ENCODE measurements around the gene CHST11.

The CHST11 gene

DNA sequence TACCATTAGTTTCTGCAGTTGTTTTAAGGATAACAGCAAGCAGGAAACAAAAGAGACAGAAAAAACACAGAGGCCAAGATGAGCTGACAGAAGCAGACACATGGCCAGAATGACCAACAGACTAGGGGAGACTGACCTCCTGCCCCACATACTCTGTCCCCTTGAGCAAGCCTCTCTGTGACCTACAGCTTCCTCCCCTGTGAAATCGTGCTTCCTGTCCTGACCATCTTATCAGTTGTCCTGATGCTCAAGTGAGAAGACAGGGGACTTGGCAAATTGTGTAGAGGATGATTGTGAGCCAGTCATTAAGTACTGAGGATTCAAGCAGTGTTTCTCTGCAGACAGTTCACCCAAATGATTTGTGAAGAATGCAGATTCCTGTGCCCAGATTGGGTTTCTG is 272.3 kb downstream of the CHST11 start:
- Mint-ChIP-seq H3K27me3 (no peaks in the 10 kb centered on the region), H3K27ac (peak overlapping the region; percentile 15), H3K36me3 (peaks cover 21% of the 10 kb centered on the region), H3K9me3 (no peaks in the 10 kb centered on the region), H3K4me3 (no peak overlapping the region), H3K4me1 (peaks cover 36% of the 10 kb centered on the region)
- ATAC-seq = no peak

DNA sequence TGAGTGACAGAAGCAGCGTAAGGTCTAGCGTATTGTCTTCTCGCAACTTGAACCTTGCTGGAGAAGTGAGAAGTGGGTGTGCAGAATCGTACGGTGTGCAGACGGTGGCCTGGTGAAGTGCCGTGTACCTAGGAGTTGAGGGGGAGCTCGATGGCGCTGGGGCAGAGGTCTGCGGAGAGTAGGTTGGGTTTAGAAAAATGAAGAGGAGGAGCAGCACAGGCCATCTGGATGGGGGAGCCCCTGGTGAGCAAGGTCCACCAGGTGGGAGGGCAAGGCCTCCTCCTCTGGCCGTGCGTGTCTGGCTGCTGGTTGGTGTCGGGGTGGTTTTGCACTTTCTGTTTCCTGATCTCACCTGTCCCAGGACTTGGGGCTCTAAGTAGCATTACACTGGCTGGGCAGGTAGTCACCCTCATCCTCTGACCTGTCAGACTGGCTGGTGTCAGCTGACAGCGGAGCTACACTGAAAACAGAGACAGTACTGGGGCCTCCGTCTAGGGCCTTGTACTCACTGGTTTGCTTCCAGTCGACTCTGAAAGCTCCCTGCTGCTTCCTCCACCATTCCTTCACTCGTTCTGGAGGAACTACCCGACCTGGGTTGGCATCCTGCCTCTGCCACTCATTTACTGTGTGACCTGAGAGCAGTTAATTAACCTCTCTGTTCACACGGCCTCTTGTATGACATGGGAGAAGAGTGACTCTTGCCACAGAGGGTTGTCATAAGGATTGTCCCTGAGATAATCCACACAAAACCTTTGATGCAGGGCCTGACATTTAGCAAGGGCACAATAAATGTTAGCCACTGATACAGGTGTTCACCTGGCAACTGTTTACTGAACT is 273.1 kb downstream of the CHST11 start:
- no peak for ATAC-seq
- no peaks in the 10 kb centered on the region for H3K27me3 Mint-ChIP-seq
- no peaks in the 10 kb centered on the region for H3K9me3 Mint-ChIP-seq
- no peak overlapping the region for H3K27ac Mint-ChIP-seq
- peaks cover 40% of the 10 kb centered on the region for H3K4me1 Mint-ChIP-seq
- peaks cover 20% of the 10 kb centered on the region for H3K36me3 Mint-ChIP-seq
- H3K4me3 Mint-ChIP-seq = no peak overlapping the region

GRCh38 chr12:104730763-104731162 is 274.0 kb downstream of the CHST11 start:
- H3K36me3 Mint-ChIP-seq = peaks cover 23% of the 10 kb centered on the region
- no peak overlapping the region for H3K4me3 Mint-ChIP-seq
- no peaks in the 10 kb centered on the region for H3K27me3 Mint-ChIP-seq
- no peaks in the 10 kb centered on the region for H3K9me3 Mint-ChIP-seq
- ATAC-seq = no peak
- H3K27ac Mint-ChIP-seq = no peak overlapping the region
- H3K4me1 Mint-ChIP-seq = peaks cover 49% of the 10 kb centered on the region

DNA sequence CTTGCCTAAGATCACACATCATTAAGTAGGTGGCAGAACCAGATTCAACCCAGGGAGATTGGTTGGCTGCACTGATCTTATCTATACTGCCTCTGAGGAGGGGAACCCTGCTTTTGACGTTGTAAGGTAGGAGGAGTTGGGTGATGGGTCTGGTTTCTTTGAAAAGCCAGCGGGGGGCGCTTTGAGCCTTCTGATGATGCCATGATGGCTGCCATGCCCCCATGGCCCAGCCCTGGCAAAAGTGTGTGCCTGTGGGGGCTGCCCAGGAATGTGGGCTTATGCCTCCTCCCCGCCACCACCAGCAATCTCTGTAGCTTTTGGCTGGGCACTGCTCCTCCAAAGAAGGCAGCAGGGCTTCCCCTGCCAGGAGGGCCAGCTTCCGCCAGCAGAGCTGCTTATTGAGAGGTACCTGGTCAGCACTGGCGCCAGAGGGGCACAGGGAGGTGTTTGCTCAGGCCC is 277.0 kb downstream of the CHST11 start:
- H3K9me3 Mint-ChIP-seq = no peaks in the 10 kb centered on the region
- no peak overlapping the region for H3K27ac Mint-ChIP-seq
- peaks cover 68% of the 10 kb centered on the region for H3K4me1 Mint-ChIP-seq
- no peaks in the 10 kb centered on the region for H3K27me3 Mint-ChIP-seq
- peaks cover 24% of the 10 kb centered on the region for H3K36me3 Mint-ChIP-seq
- no peak overlapping the region for H3K4me3 Mint-ChIP-seq
- no peak for ATAC-seq

DNA sequence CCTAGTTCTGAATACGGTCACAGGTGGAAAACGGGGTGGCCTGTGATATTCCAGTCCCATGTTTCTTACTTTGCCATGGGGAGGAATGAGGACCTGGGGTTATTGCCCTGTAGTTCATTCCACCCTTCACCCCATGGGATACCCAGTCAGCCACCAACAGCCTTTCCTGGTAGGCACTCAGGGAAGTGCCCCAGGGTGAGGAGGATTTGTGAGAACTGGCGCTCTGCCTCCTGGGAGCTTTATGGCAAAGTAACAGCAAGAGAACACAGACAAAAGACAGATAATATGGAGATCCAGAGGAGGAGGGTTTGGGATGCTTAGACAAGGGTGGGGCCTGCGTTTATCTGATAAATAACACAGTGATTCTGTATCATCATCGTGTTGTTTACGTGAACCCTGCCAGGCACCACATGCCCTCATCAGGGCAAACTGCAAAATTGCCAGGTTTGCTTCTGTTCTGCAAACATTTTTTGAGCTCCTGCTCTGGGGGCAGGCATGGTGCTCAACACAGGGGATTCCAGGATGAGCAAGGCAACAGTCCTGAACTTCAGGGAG is 277.9 kb downstream of the CHST11 start:
- Mint-ChIP-seq H3K4me3 (no peak overlapping the region), H3K4me1 (peaks cover 70% of the 10 kb centered on the region)

DNA sequence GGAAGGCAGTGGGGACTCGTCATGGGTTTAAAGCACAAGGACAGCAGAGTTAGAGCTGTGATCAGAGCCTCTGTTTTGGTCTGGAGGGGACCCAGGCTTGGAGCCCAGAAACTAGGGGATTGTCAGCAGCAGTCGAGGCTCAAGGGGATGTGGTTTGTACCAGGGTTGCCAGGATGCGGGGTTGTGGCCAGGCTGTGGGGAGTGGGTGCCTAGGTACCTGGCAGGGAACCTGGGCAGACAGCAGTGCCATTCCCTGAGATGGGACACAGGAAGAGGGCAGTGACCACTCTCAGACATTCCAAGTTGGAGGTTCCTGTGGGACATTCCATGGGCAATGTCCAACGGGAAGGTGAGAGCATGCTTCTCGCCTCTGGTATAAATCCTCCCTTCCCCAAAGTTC is 279.1 kb downstream of the CHST11 start:
- Mint-ChIP-seq H3K4me1 (peaks cover 79% of the 10 kb centered on the region), H3K36me3 (peaks cover 12% of the 10 kb centered on the region), H3K27me3 (no peaks in the 10 kb centered on the region), H3K27ac (peak overlapping the region; percentile 76), H3K4me3 (no peak overlapping the region), H3K9me3 (no peaks in the 10 kb centered on the region)
- ATAC-seq = no peak

More for the DNA sequence above, 277.9 kb downstream of the CHST11 start:
- Mint-ChIP-seq H3K9me3 (no peaks in the 10 kb centered on the region), H3K36me3 (peaks cover 20% of the 10 kb centered on the region), H3K27me3 (no peaks in the 10 kb centered on the region), H3K27ac (peak overlapping the region; percentile 76)
- ATAC-seq = no peak

GRCh38 chr12:104736307-104736706 is 279.6 kb downstream of the CHST11 start:
- H3K9me3 Mint-ChIP-seq = no peaks in the 10 kb centered on the region
- peak overlapping the region; percentile 76 for H3K27ac Mint-ChIP-seq
- H3K27me3 Mint-ChIP-seq = no peaks in the 10 kb centered on the region
- H3K4me3 Mint-ChIP-seq = no peak overlapping the region
- peaks cover 16% of the 10 kb centered on the region for H3K36me3 Mint-ChIP-seq
- H3K4me1 Mint-ChIP-seq = peaks cover 79% of the 10 kb centered on the region
- ATAC-seq = no peak

GRCh38 chr12:104737113-104737512 is 280.4 kb downstream of the CHST11 start:
- Mint-ChIP-seq H3K9me3 (no peaks in the 10 kb centered on the region), H3K4me1 (peaks cover 87% of the 10 kb centered on the region), H3K36me3 (peaks cover 16% of the 10 kb centered on the region), H3K4me3 (no peak overlapping the region), H3K27me3 (no peaks in the 10 kb centered on the region), H3K27ac (peak overlapping the region; percentile 76)
- no peak for ATAC-seq

DNA sequence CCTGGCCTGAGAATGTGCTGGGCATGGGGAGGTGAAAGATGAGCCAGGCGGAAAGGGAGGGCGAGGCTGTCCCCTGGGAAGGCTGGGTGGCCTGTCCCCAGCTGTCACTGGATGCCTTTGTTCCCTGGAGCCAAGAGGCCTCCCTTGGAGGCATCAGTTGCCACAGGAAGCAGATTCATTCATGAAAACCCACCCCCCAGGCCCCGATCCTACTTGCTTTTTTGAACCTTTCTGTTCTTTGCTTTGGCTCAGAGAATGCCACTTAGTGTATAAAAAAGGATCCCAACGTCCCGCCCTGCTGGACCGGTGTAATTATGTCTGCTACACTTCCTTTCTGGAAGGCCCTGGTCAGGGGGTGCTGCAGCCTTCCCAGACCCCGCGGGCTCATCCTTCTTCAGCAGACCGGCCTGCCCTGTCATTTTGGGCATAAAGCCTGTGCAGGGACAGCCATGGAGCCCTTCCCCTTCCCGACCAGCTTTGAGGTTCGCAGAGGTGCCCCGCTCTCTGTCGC is 281.1 kb downstream of the CHST11 start:
- Mint-ChIP-seq H3K27me3 (no peaks in the 10 kb centered on the region), H3K36me3 (peaks cover 21% of the 10 kb centered on the region), H3K4me3 (no peak overlapping the region), H3K4me1 (peaks cover 88% of the 10 kb centered on the region), H3K27ac (peak overlapping the region; percentile 76), H3K9me3 (no peaks in the 10 kb centered on the region)
- ATAC-seq = no peak

DNA sequence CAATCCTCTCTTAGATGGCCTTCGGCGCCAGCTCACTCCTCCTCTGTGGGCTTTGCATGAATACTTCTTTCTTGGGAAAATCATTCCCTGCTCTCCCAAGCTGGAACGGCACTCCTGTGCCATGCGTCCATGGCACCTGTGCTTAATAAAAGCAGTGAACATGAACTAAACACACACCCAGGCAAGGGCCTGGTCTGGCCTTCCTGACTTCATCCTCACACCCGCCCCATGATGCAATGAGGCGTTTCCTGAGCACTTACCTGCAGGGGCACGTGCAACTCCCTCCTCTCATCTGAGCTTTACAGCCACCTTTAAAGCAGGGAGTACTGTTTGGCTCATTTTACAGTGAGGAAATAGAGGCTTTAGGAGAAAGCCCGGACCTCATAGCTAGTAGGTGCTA is 281.6 kb downstream of the CHST11 start:
- Mint-ChIP-seq H3K9me3 (no peaks in the 10 kb centered on the region), H3K27ac (peak overlapping the region; percentile 76), H3K4me3 (no peak overlapping the region), H3K4me1 (peaks cover 89% of the 10 kb centered on the region), H3K36me3 (peaks cover 23% of the 10 kb centered on the region), H3K27me3 (no peaks in the 10 kb centered on the region)
- no peak for ATAC-seq

DNA sequence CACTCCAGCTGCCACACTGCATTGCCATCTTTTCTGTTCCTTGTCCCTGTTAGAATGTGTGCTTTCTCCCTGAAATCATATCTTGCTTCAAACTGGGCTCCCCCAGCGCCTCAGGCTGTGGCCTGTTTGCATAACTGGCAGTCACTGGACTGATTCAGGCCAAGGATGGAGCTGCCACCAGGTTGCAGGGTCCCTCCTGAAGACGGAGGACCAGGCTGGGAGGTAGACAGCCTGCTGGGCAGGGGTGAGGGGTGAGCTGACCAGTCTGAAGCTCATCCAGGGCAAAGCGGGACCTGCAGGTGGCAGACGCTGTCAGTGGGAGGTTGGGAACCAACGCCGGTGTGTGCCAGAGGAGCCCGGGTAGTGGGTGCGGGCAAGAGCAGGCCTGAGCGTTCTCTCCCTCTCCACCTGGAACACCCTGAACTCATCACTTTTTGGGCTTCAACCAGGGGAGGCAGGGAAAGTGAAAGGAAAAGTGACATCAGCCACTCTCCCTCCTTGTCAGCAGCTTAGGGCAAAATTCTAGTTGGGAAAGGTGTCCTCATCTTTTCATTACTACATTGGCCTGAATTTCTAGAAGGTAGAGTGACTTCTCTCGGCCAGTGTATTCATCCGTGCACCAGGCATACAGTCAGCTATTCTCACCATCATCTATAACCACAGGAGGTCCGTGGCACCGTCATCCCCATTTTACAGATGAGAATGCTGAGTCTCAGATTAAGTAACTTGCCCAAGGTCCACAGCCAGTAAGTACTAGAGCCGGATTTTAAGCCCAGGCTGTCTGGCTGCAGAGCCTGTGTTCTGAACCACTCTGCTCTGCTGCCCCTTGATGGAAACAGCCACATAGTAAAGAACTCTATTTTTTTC is 282.3 kb downstream of the CHST11 start:
- H3K4me1 Mint-ChIP-seq = peaks cover 96% of the 10 kb centered on the region
- H3K27me3 Mint-ChIP-seq = no peaks in the 10 kb centered on the region
- peak overlapping the region; percentile 76 for H3K27ac Mint-ChIP-seq
- no peak for ATAC-seq
- H3K9me3 Mint-ChIP-seq = peaks cover 3% of the 10 kb centered on the region
- H3K36me3 Mint-ChIP-seq = peaks cover 28% of the 10 kb centered on the region
- peak overlapping the region; percentile 49 for H3K4me3 Mint-ChIP-seq

- H3K4me1 Mint-ChIP-seq = peaks cover 100% of the 10 kb centered on the region
- H3K27me3 Mint-ChIP-seq = no peaks in the 10 kb centered on the region
- peak overlapping the region; percentile 51 for H3K4me3 Mint-ChIP-seq
- H3K27ac Mint-ChIP-seq = peak overlapping the region; percentile 76
- H3K9me3 Mint-ChIP-seq = peaks cover 3% of the 10 kb centered on the region
- peak; percentile 92 for ATAC-seq
- peaks cover 23% of the 10 kb centered on the region for H3K36me3 Mint-ChIP-seq
These were observed 283.9 kb downstream of the CHST11 start for GRCh38 chr12:104740668-104741067.

- Mint-ChIP-seq H3K36me3 (peaks cover 23% of the 10 kb centered on the region), H3K27ac (peak overlapping the region; percentile 76), H3K9me3 (peaks cover 3% of the 10 kb centered on the region), H3K4me1 (peaks cover 100% of the 10 kb centered on the region), H3K27me3 (no peaks in the 10 kb centered on the region), H3K4me3 (peak overlapping the region; percentile 51)
- no peak for ATAC-seq
These were observed 284.3 kb downstream of the CHST11 start for GRCh38 chr12:104741077-104741476.

DNA sequence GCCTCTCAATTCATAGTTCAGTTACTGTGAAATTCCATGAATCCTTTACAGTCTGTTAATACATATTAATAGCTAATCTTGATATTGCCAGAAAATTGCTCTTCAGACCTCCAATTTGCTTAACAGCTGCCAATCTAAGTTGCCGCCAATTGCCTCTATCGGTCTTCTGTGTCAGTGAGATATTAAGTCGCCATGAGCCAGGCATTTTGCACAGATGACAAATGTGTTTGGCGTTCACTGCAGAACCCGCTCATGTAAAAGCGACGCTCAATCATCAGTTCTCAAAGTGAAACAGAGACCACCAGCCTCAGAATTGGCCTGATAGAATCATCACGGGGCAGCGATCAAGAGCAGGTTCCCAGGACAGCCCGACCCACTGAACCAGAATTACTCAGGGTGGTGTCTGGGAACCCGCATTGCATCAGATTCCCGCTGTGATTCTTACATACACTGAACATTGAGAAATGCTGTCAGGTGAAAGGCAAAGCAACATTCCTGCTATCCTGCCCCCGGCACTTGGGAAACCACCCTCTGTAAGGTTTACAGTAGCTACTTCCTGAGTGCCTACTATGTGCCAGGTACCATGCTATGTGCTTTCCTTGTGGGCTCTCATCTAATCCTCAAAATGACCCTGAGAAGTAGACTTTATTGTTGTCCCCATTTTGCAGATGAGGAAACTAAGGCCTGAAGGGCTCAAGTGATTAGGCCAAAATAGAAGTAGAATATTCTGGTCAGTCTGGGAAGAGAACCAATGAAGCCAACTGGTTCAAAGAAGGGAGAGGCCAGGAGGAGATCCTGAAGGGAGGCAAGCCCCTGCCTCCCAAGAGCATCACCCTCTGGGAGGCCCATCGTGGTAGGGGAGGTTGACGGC is 285.0 kb downstream of the CHST11 start:
- H3K9me3 Mint-ChIP-seq = peaks cover 3% of the 10 kb centered on the region
- H3K36me3 Mint-ChIP-seq = peaks cover 23% of the 10 kb centered on the region
- H3K27ac Mint-ChIP-seq = peak overlapping the region; percentile 76
- no peak for ATAC-seq
- no peak overlapping the region for H3K4me3 Mint-ChIP-seq
- H3K27me3 Mint-ChIP-seq = no peaks in the 10 kb centered on the region
- H3K4me1 Mint-ChIP-seq = peaks cover 100% of the 10 kb centered on the region
